GM19238 (cell line): ENCODE data around the gene BRD7.

Experiments
- DNase-seq: peaks from one replicate; pipeline ENCODE4 v3.0.0; 2011; ENCODE audit warnings: low spot score; ENCODE audit not compliant: insufficient read length

Gene BRD7

GRCh38 chr16:50274326-50275097 is 94.3 kb downstream of the BRD7 start:
- DNase-seq, result peak; percentile 81

GRCh38 chr16:50273888-50274325 is 94.9 kb downstream of the BRD7 start:
- DNase-seq, result peak; percentile 84

GRCh38 chr16:50273382-50273690 is 95.5 kb downstream of the BRD7 start:
- no peak for DNase-seq

- DNase-seq, result no peak
Observed at GRCh38 chr16:50272687-50273381, 96.0 kb downstream of the BRD7 start.

- DNase-seq, result no peak
Observed at GRCh38 chr16:50272111-50272571, 96.6 kb downstream of the BRD7 start.

GRCh38 chr16:50271148-50272041 is 97.4 kb downstream of the BRD7 start:
- no peak for DNase-seq

- DNase-seq, result no peak
Observed at GRCh38 chr16:50270510-50271147, 98.2 kb downstream of the BRD7 start.

- no peak for DNase-seq
Observed at GRCh38 chr16:50269769-50270509, 98.8 kb downstream of the BRD7 start.

- DNase-seq, result no peak
Observed at GRCh38 chr16:50269061-50269705, 99.6 kb downstream of the BRD7 start.

GRCh38 chr16:50268352-50268751 is 100.4 kb downstream of the BRD7 start:
- DNase-seq, result no peak

GRCh38 chr16:50267651-50268050 is 101.1 kb downstream of the BRD7 start:
- no peak for DNase-seq

GRCh38 chr16:50267151-50267631 is 101.6 kb downstream of the BRD7 start:
- DNase-seq, result no peak

- DNase-seq, result peak; percentile 66
Observed at GRCh38 chr16:50266337-50267091, 102.3 kb downstream of the BRD7 start, which contains the start of gene ADCY7. Gene ADCY7, plus strand, starts transcription at chr16:50266551. Its CDS starts 21,629 bp downstream, at chr16:50288180.
